ENCODE data around the gene ASB3. TPM values are rescaled to one million over a fixed set of nuclear protein-coding genes. Genes with fewer than 3 reads are reported as not detected.

Gene ASB3
- total RNA-seq, 4 donors from 2014 or later: 10.0 to 15.0 (median 13.2) TPM

- DNase-seq (ENCODE audit: extremely low spot score): peak; percentile 29
- Histone ChIP-seq H3K4me3 (no peak overlapping the region), H3K4me1 (no peaks in the 10 kb centered on the region), H3K27me3 (no peaks in the 10 kb centered on the region), H3K36me3 (no peaks in the 10 kb centered on the region), H3K27ac (replicated peaks in 1 of 4) (no peak overlapping the region), H3K9me3 (no peaks in the 10 kb centered on the region)
- TF ChIP-seq POLR2A (IDR thresholded peaks at IDR 0.05; ENCODE audit: low read depth) (no peak), POLR2AphosphoS5 (IDR thresholded peaks at IDR 0.05) (no peak), CTCF (IDR thresholded peaks at IDR 0.05) (no peak), EP300 (IDR thresholded peaks at IDR 0.05) (no peak)
- intact Hi-C loops (cut with DNase I): no loop called here
- WGBS: 47% methylated on average over 1 of the region's 1 CpG
Observed at GRCh38 chr2:53632714-53633113, 154.0 kb downstream of the ASB3 start.

GRCh38 chr2:53632126-53632460, 154.7 kb downstream of the ASB3 start:
- Histone ChIP-seq H3K9me3 (no peaks in the 10 kb centered on the region), H3K27ac (replicated peaks in 1 of 4) (no peak overlapping the region), H3K36me3 (no peaks in the 10 kb centered on the region), H3K4me1 (no peaks in the 10 kb centered on the region), H3K27me3 (no peaks in the 10 kb centered on the region), H3K4me3 (no peak overlapping the region)
- intact Hi-C loops (cut with DNase I): no loop called here
- no peak for TF ChIP-seq EP300 (IDR thresholded peaks at IDR 0.05)
- TF ChIP-seq CTCF (IDR thresholded peaks at IDR 0.05): no peak
- no peak for TF ChIP-seq POLR2AphosphoS5 (IDR thresholded peaks at IDR 0.05)
- no peak for DNase-seq (ENCODE audit: extremely low spot score)
- 94% methylated on average over 4 of the region's 4 CpGs for whole genome bisulfite sequencing

GRCh38 chr2:53631313-53632125, 155.2 kb downstream of the ASB3 start:
- 94% methylated on average over 3 of the region's 3 CpGs for WGBS
- H3K4me1 ChIP-seq: no peaks in the 10 kb centered on the region
- no peaks in the 10 kb centered on the region for H3K9me3 ChIP-seq
- H3K27ac ChIP-seq (replicated peaks in 1 of 4): no peak overlapping the region
- no peaks in the 10 kb centered on the region for H3K27me3 ChIP-seq
- intact Hi-C loops (cut with DNase I): no loop called here
- peak; percentile 39 for DNase-seq (ENCODE audit: extremely low spot score)
- TF ChIP-seq EP300 (IDR thresholded peaks at IDR 0.05) (no peak), POLR2A (IDR thresholded peaks at IDR 0.05; ENCODE audit: low read depth) (no peak), CTCF (IDR thresholded peaks at IDR 0.05) (no peak), POLR2AphosphoS5 (IDR thresholded peaks at IDR 0.05) (no peak)
- no peak overlapping the region for H3K4me3 ChIP-seq
- no peaks in the 10 kb centered on the region for H3K36me3 ChIP-seq

- TF ChIP-seq EP300 (IDR thresholded peaks at IDR 0.05): no peak
- no peak for TF ChIP-seq POLR2AphosphoS5 (IDR thresholded peaks at IDR 0.05)
- TF ChIP-seq POLR2A (IDR thresholded peaks at IDR 0.05; ENCODE audit: low read depth): no peak
- TF ChIP-seq CTCF (IDR thresholded peaks at IDR 0.05): no peak
- DNase-seq (ENCODE audit: extremely low spot score): peak; percentile 87
- Histone ChIP-seq H3K36me3 (no peaks in the 10 kb centered on the region), H3K4me1 (no peaks in the 10 kb centered on the region), H3K27me3 (no peaks in the 10 kb centered on the region), H3K27ac (replicated peaks in 1 of 4) (no peak overlapping the region), H3K4me3 (no peak overlapping the region), H3K9me3 (no peaks in the 10 kb centered on the region)
- intact Hi-C loops (cut with DNase I): no loop called here
- 85% methylated on average over 7 of the region's 7 CpGs for WGBS
Observed at GRCh38 chr2:53630026-53630606, 156.6 kb downstream of the ASB3 start.
